ENCODE results near the gene AGAP1.

The AGAP1 gene

GRCh38 chr2:235699576-235699975 is 205.7 kb downstream of the AGAP1 start:
- DNase-seq (ENCODE audit: low read depth), result no peak
- H3K4me3 ChIP-seq (ENCODE audit: low read depth, low read length), result no peak overlapping the region
- no peak for TF ChIP-seq CTCF (IDR thresholded peaks at IDR 0.05; ENCODE audit: insufficient read depth, low read depth, low read length, missing control alignments)

GRCh38 chr2:235701206-235701981 is 207.6 kb downstream of the AGAP1 start:
- TF ChIP-seq CTCF (IDR thresholded peaks at IDR 0.05; ENCODE audit: insufficient read depth, low read depth, low read length, missing control alignments), result no peak
- DNase-seq (ENCODE audit: low read depth), result no peak
- no peak overlapping the region for H3K4me3 ChIP-seq (ENCODE audit: low read depth, low read length)

GRCh38 chr2:235702186-235702585 is 208.3 kb downstream of the AGAP1 start:
- DNase-seq (ENCODE audit: low read depth), result no peak
- no peak overlapping the region for H3K4me3 ChIP-seq (ENCODE audit: low read depth, low read length)
- no peak for TF ChIP-seq CTCF (IDR thresholded peaks at IDR 0.05; ENCODE audit: insufficient read depth, low read depth, low read length, missing control alignments)

GRCh38 chr2:235703711-235704295 is 210.0 kb downstream of the AGAP1 start:
- DNase-seq (ENCODE audit: low read depth), result no peak
- no peak overlapping the region for H3K4me3 ChIP-seq (ENCODE audit: low read depth, low read length)
- no peak for TF ChIP-seq CTCF (IDR thresholded peaks at IDR 0.05; ENCODE audit: insufficient read depth, low read depth, low read length, missing control alignments)

GRCh38 chr2:235705296-235705695 is 211.5 kb downstream of the AGAP1 start:
- TF ChIP-seq CTCF (IDR thresholded peaks at IDR 0.05; ENCODE audit: insufficient read depth, low read depth, low read length, missing control alignments), result no peak
- DNase-seq (ENCODE audit: low read depth), result no peak
- no peak overlapping the region for H3K4me3 ChIP-seq (ENCODE audit: low read depth, low read length)

GRCh38 chr2:235706506-235706905 is 212.7 kb downstream of the AGAP1 start:
- DNase-seq (ENCODE audit: low read depth), result no peak
- TF ChIP-seq CTCF (IDR thresholded peaks at IDR 0.05; ENCODE audit: insufficient read depth, low read depth, low read length, missing control alignments), result no peak
- H3K4me3 ChIP-seq (ENCODE audit: low read depth, low read length), result no peak overlapping the region

Measured in GM12865 (cell line).